Esophagus mucosa (tissue), 1 donor: ENCODE measurements around the gene SPOP. TPM values are rescaled to one million over a fixed set of nuclear protein-coding genes. Genes with fewer than 3 reads are reported as not detected.

Experiments used
- ATAC-seq: fragments of 200-7000 bp; cut with Tn5 transposase; one replicate; pipeline ENCODE4 v1.9.1; 2020
- total RNA-seq: library from RNA; stranded (reverse); gene quantifications from one replicate; pipeline ENCODE4 v1.2.4, GENCODE V29; 2023
- donor health status: DM: yes; HTN: yes; CAD: no.

SPOP gene
- total RNA-seq, 1 donor from 2014 or later, result 27.9 TPM

DNA sequence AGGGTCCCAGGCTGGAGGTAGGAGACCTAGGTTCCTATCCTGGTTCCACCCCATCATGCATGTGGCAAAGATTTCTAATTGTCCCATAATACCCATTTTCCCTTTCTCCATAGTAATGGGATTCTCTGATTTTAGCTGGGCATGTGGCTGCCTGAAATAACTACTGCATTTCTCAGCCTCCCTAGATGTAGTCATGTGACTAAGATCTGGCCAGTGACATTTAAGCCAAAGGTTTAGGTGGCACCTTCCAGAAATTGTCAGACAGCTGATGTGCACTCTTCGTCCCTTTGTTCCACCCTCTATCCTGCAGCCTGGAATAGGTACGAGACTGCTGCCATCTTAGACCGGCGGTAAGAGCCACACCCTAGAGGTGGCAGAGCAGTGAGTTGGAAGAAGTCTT is 94.0 kb downstream of the SPOP start:
- ATAC-seq, result no peak

- no peak for ATAC-seq
Observed at GRCh38 chr17:49583226-49583625, 94.7 kb downstream of the SPOP start.

DNA sequence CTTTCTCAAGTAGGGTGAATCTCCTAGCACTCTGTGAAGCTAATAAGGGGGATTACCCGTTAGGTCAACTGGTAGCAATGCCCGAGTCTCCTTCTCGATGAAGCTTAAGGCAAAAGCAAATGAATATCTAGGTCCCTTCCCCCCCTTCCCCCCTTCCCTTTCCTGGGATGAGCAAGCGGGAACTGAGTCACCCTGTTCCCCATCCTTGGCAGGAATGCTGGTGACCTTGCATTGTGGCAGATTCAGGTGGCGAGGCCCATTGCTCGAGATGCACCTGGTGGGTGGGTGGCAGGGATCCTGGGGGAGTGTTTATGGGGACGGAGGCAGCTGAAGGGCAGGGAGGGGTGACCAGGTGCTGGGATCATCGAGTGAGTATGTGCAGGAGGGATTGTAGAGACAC is 95.1 kb downstream of the SPOP start:
- ATAC-seq, result no peak

DNA sequence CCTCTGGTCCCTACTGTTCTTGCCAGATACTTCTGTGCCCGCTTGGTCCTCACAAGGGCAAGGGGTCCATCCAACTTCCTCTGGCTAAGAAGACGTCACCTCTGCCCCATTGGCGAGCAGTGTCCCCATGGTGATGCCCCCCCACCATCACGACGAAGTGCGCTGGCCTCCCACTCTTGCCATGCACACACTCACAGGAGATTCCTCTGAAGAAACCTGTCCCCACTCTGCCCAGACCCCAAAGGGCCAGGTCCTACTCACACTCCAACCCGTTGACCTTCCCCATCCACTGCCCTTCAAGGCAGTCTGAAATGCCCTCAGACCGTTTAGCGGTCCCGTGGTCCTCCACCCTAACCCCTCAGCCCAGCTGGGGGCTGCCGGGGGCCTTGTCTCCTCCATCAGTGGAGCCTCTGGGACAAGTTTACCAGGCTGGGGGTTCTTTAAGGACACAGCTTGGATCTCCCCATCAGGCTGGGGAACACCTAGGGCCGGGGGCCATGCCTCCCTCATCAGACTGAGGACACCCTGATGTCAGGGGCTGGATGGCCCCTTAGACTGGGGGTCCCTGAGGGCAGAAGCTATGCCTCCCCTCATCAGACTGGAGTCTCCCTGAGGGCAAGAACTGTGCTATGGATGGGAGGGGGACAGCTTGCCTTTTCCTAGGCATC is 95.7 kb downstream of the SPOP start:
- no peak for ATAC-seq

- no peak for ATAC-seq
Observed at GRCh38 chr17:49581648-49581998, 96.3 kb downstream of the SPOP start.

- no peak for ATAC-seq
Observed at GRCh38 chr17:49580981-49581647, 96.8 kb downstream of the SPOP start.

GRCh38 chr17:49580055-49580721 is 97.7 kb downstream of the SPOP start:
- ATAC-seq, result no peak

DNA sequence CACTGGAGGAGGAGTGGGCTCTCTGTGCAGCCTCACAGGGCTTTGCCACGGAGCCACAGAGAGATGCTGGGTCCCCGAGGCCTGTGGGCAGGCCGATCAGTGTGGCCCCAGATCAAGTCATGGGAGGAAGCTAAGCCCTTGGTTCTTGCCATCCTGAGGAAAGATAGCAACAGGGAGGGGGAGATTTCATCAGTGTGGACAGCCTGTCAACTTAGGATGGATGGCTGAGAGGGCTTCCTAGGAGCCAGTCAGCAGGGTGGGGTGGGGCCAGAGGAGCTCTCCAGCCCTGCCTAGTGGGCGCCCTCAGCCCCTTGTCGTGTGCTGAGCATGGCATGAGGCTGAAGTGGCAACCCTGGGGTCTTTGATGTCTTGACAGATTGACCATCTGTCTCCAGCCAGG is 98.4 kb downstream of the SPOP start:
- no peak for ATAC-seq

GRCh38 chr17:49578952-49579500 is 98.9 kb downstream of the SPOP start:
- no peak for ATAC-seq

DNA sequence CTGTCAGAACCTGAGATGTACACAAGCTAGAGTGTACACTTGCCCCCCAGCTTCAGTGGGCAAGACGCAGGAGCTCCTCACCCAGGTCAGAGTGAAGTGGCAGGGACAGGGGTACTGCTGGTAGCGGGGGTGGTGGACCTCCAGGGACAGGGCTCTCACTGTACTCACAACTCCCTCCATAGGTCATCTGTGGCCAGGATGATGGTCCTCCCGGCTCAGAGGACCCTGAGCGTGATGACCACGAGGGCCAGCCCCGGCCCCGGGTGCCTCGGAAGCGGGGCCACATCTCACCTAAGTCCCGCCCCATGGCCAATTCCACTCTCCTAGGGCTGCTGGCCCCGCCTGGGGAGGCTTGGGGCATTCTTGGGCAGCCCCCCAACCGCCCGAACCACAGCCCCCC is 99.5 kb downstream of the SPOP start:
- no peak for ATAC-seq

- no peak for ATAC-seq
Observed at GRCh38 chr17:49577963-49578362, 99.9 kb downstream of the SPOP start.

DNA sequence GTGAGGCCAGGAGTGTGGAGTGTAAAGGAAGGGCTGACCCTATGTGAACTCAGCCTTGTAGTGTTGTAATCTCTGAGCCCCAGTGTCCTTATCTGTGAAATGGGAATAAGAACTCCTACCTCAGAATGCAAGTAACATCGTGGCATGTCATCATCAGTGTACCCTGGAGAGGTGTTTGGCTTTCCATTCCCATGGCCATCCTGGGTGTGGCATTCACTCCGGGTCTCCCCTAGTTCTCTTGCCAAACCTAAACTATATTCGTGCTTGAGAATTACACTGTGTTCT is 100.3 kb downstream of the SPOP start:
- no peak for ATAC-seq

DNA sequence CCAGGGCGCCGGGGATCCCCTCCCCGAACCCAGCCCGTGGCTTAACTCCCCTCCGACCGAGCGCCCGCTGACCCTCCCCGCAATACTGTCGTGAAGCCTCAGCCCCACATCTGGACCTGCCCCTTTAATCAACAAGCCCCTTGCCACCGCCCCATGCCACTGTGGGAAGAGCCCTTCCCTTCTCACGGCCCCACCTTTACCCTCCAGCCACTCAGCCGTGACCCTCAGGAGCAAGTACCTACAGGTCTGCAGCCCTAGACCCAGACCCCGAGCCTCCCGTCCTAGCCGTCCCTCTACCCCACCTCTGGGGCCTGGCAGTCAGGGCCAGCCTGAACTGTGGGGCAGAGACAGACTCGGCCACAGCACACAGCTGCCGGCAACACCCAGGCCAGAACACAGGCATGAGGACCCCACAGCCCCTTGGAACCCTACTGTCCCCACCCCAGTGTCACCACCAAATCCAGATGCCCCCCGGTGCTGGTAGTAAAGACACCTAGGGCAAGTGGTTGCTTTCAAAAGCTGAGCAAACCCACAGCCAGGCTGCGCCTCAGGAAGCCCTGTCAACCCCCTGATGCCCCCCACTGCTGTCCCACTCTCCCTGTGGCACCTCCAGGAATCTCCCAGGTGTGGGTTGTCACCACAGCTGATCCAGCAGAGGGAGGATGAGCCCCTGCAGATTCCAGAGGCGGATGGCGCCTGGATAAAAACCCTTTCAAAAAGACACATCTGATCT is 100.8 kb downstream of the SPOP start:
- no peak for ATAC-seq

DNA sequence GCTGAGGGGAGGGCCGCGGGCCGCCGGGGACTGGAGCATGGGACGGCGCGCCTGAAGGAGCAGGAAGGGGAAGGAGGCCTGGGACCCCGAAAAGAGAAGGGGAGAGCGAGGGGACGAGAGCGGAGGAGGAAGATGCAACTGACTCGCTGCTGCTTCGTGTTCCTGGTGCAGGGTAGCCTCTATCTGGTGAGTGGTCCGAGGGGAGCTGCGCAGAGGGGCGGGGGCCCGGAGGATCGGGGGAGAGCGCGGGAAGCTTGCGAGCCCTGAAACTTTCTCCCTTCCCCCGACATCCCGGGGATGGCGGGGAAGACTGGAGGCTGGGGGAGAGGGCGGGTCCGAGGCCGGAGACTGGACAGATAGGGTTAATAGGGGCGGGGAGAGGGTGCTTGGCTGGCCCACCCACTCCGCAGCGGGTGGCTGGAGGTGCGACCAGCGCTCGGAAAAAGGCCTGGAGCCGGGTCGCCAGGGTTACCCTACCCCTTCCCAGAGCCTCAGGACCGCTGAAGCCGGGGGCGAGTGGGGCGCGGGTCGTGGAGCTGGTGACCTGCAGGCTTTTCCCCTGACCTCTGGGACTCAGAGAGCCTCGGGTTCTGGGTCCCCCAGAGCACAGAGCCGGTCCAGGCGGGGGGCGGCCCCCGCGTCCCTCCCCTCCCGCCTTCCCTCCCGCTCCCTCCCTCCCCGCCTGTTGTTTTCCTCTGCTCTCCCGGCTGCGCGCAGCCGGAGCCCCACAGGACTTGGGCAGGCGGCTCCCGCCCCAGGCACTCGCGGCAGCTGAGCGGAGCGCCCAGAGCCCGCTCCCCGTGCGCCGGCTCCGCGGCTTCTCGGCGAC is 101.6 kb downstream of the SPOP start:
- peak; percentile 17 for ATAC-seq

DNA sequence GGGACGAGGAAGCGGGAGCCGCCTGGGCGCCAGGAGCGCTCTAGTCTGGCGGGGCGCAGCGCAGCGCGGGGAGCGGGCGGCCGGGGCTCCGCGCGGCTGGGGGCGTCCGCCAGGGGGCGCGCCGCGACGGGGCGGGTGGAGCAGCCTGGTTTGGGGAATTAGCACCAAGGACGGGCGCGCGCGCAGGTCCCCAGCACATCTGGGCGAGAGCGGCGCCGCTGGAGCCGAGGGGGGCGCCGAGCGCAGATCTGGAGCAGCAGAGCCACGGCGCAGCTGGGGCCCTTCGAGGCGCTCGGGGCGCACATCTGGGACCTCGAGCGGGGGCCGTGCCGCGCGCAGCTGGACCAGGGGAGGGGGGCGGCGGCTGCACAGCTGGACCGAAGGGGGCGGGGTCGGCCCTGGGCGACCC is 102.2 kb downstream of the SPOP start, which contains the start of gene NXPH3:
Gene NXPH3 (plus strand): TSS at position 193 of the 409 bp plus-strand sequence. CDS start 349 bp downstream, outside the sequence.
- peak; percentile 71 for ATAC-seq

DNA sequence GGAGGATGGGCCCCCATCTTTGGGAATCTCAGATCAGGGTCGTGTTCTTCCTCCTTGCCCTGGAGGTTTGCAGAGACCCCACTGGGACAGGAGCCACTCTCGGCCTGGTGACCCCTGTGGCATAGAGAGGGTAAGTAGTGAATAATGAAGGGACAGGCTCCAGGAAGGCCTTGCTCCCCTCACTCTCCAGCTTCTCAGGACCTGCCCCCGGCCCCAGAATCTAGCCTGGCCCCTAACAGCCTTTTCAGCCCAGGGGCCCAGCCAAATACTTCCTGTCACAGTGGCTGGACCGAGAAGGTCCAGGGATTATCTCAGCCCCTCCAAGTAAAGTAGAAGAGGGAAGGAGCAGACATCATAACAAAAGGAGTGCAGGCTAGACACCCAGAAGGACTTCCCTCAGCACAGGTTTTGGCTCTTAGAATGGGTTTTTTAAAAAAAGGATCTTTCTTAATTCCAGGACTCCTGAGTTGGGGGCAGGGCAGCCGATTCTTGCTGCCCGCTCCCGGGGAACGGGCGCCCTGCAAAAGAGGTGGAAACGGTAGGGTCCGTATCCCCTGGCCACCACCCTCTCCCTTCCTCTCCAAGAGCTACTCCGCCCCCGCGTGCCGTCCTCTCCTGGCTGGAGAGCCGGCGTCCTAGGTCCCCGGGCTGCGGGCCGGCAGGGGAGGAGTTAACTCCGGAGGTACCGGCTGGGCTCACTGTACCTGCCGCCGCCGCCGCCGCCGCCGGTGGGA is 102.8 kb downstream of the SPOP start:
- no peak for ATAC-seq

- ATAC-seq, result no peak
Observed at GRCh38 chr17:49574323-49574781, 103.5 kb downstream of the SPOP start.

DNA sequence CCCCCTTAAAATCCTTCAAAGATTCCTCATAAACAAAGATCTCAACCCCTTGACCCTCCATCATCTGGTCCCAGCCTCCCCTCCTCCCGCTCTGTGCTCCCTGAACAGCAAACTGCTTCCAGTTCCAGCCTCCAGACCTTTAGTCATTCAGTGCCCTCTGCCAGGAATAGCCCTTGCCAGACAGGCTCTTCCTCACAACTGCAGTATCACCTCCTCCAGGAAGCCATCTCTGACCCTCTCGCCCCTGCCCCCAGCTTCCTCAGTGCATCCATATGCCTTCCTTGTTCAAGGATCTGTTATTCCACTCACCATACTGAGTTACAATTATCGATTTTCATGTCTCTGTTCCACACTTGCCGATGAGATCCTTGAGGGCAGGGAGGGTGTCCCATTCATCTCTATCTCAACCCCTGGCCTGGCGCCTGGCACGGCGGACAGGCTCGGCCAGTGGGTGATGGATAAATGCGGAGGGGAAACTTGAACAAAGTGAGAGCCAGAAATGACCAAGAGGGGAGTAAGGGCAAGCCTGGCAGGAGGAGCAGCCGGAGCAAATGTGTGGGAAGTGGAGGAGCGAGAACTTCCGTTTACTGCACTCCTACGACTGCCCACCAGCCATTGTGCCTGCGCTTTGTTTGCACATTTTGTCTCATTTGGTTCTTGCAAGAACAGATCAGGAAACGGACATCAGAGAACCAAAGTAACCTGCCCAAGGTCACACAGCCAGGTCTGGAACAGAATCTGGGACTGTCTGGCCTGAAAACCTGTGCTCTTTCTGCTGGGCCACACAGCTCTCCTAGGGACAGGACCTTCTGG is 104.2 kb downstream of the SPOP start:
- ATAC-seq, result no peak

DNA sequence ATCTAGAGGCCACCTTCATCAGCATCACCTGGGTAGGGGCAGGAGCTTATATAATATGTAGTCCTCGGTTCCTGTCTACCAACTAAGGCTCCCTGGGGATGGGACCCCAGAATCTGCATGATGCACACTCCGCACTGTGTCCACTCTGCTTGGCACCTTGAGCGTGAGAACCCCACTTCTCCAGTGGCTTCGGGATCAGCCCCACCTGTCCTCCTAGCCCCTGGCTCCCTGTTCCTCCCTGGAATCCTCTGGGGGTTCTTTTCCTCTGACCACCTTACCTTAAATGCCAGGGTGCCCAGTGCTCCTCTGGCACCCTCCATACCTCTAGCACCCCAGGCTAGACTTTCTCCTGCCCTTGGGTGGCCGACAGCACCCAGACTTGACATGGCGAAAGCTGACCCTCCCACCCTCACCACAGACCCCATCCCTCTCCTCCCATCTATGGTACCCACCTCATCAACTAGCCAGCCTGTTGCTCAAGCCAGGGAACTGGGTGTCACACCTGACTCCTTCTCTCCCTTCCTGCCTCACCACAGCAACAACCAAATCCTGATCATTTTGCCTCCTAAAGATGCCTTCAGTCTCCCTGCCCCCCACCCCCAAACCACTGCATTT is 105.0 kb downstream of the SPOP start:
- no peak for ATAC-seq

DNA sequence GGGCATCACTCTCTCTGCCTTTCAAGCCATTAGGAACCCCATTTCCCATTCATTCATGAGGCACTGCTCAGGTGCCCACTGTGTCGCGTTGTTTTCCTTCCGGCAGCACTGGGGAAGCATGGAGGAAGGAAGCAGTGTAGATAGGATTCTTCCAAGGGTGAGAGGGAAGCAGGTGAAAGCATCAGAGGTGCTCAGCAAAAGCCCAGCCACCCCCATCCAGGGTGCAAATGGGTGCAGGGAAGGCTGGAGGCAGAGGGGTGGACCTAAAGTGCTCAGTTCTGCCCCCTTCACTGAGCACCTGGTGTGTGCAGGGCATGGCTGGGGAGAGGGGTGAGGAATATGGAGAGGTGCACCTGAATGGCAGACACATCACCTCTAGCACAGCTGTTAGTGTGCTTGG is 105.7 kb downstream of the SPOP start:
- ATAC-seq, result no peak
